ENCODE results near the gene OS9.

Gene OS9

GRCh38 chr12:57769594-57769993 is 75.7 kb downstream of the OS9 start:
- DNase-seq = no peak

GRCh38 chr12:57770734-57771133 is 76.8 kb downstream of the OS9 start:
- DNase-seq = no peak

All from activated CD4-positive, CD25-positive, alpha-beta regulatory T cell (primary cell).